CD4-positive, alpha-beta T cell (primary cell): ENCODE results near the gene RBFOX1. TPM values are rescaled to one million over a fixed set of nuclear protein-coding genes. Genes with fewer than 3 reads are reported as not detected.

Source experiments
- ATAC-seq: fragments of 200-7000 bp; cut with Tn5 transposase; one replicate; pipeline ENCODE4 v1.10.0; 2022; ENCODE audit warnings: mild to moderate bottlenecking; ENCODE audit not compliant: poor library complexity
- CTCF ChIA-PET: fragments of 350-600 bp; sonication (Branson Sonifier 250); formaldehyde crosslinking; loops from one replicate; lab custom pipeline; 2021; ENCODE audit warnings: antibody characterized with exemption, inconsistent platforms; lab: Charles Lee
- POLR2A ChIA-PET: fragments of 350-600 bp; sonication (Branson Sonifier 250); formaldehyde crosslinking; loops from one replicate; lab custom pipeline; 2021; ENCODE audit warnings: antibody characterized with exemption, inconsistent platforms; lab: Charles Lee
- DNase-seq, 14 experiments: peaks; one replicate each; pipeline ENCODE4 v3.0.0-alpha.2; 2013 to 2020; ENCODE audit warnings: mixed read lengths in 2 of 14
- H3K27ac ChIP-seq, 2 donors: one replicate each; pipeline versions ENCODE4 v1.5.1 to v1.7.0; 2013; ENCODE audit warnings: low read length in 2 of 2, low read depth in 1 of 2, mild to moderate bottlenecking in 1 of 2
- H3K27me3 ChIP-seq, 2 experiments: 1 replicate in 1 of 2; 2 replicates in 1 of 2; pipeline versions ENCODE4 v1.6.1 to v1.7.0; 2013; ENCODE audit warnings: low read length in 2 of 2, control low read depth in 1 of 2, mild to moderate bottlenecking in 1 of 2, moderate library complexity in 1 of 2; ENCODE audit not compliant: insufficient read depth in 2 of 2, control insufficient read depth in 1 of 2
- H3K36me3 ChIP-seq: one replicate; pipeline ENCODE4 v1.6.1; 2013; ENCODE audit warnings: low read length, control low read depth; ENCODE audit not compliant: insufficient read depth
- H3K4me1 ChIP-seq: one replicate; pipeline ENCODE4 v1.6.1; 2013; ENCODE audit warnings: low read length, control low read depth; ENCODE audit not compliant: insufficient read depth
- H3K4me3 ChIP-seq: one replicate; pipeline ENCODE4 v1.5.1; 2013; ENCODE audit warnings: mild to moderate bottlenecking, low read length, moderate library complexity
- H3K9me3 ChIP-seq, 2 experiments: 1 replicate in 1 of 2; 2 replicates in 1 of 2; pipeline versions ENCODE4 v1.6.1 to v1.7.0; 2013; ENCODE audit warnings: low read length in 2 of 2, mild to moderate bottlenecking in 2 of 2, control low read depth in 1 of 2, moderate library complexity in 1 of 2; ENCODE audit not compliant: control insufficient read depth in 1 of 2, insufficient read depth in 1 of 2
- H3K27ac Mint-ChIP-seq: one replicate; pipeline ENCODE4 v1.8.0; 2020; ENCODE audit warnings: mixed read lengths
- H3K27me3 Mint-ChIP-seq: one replicate; pipeline ENCODE4 v1.8.0; 2021; ENCODE audit warnings: mixed read lengths
- H3K36me3 Mint-ChIP-seq: one replicate; pipeline ENCODE4 v1.8.0; 2021; ENCODE audit warnings: low read depth, mixed read lengths
- H3K4me1 Mint-ChIP-seq: one replicate; pipeline ENCODE4 v1.8.0; 2021; ENCODE audit warnings: low read depth, mixed read lengths
- H3K4me3 Mint-ChIP-seq: one replicate; pipeline ENCODE4 v1.8.0; 2020; ENCODE audit warnings: mild to moderate bottlenecking, mixed read lengths
- H3K9me3 Mint-ChIP-seq: one replicate; pipeline ENCODE4 v1.8.0; 2020; ENCODE audit warnings: mixed read lengths
- intact Hi-C, 2 experiments: fragments of 100-400 bp; cut with DNase I in 1 of 2; cut with micrococcal nuclease in 1 of 2; formaldehyde crosslinking; loops; one replicate each; pipeline versions ENCODE4 v1.15.1 to v1.9.0; 2023 to 2025; cut with DNase I, micrococcal nuclease
- total RNA-seq, 174 experiments: library from RNA in 2 of 174; stranded (reverse) in 2 of 174; gene quantifications; one replicate each; pipeline ENCODE4 v1.2.3 and lab custom pipeline; 2021 to 2026
- TF ChIP-seq, protein P1 (sequence below): fragments of 200-600 bp; IDR thresholded peaks from one replicate; pipeline ENCODE4 v1.8.0; 2022; ENCODE audit warnings: antibody characterized with exemption, mild to moderate bottlenecking

Gene RBFOX1
- total RNA-seq, 2 experiments from 2014 or later: not detected

DNA sequence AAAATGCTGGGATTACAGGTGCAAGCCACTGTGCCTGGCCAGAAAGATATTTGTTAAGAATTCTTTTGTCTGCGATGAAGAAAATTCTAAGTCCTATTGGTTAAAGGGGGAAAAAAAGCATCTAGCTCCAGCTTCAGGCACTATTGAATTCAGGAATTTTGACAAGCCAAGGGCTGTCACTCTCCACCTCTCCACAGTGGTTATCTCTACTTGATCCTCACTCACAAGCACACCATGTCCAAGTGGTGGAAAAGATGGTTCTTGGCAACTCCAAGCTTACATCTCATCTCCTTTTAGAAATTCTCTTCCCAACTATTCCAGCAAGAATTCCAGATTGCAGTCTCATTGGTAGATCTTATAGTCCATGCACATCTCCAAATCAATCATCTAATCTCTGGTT is 7.1 kb downstream of the RBFOX1 start:
- H3K4me3 Mint-ChIP-seq: no peak overlapping the region
- POLR2A ChIA-PET: no interaction called here
- CTCF ChIA-PET: no interaction called here
- Histone ChIP-seq H3K27me3 (no peaks in the 10 kb centered on the region), H3K4me3 (no peak overlapping the region), H3K27ac (no peak overlapping the region), H3K4me1 (no peaks in the 10 kb centered on the region), H3K9me3 (peaks cover 0 to 8% of the 10 kb centered on the region in 2 experiments), H3K36me3 (no peaks in the 10 kb centered on the region)
- intact Hi-C loops: no loop called here
- peaks cover 5% of the 10 kb centered on the region for H3K9me3 Mint-ChIP-seq
- DNase-seq (no peak), ATAC-seq (no peak)
- no peak overlapping the region for H3K27ac Mint-ChIP-seq
- TF ChIP-seq, protein P1, sequence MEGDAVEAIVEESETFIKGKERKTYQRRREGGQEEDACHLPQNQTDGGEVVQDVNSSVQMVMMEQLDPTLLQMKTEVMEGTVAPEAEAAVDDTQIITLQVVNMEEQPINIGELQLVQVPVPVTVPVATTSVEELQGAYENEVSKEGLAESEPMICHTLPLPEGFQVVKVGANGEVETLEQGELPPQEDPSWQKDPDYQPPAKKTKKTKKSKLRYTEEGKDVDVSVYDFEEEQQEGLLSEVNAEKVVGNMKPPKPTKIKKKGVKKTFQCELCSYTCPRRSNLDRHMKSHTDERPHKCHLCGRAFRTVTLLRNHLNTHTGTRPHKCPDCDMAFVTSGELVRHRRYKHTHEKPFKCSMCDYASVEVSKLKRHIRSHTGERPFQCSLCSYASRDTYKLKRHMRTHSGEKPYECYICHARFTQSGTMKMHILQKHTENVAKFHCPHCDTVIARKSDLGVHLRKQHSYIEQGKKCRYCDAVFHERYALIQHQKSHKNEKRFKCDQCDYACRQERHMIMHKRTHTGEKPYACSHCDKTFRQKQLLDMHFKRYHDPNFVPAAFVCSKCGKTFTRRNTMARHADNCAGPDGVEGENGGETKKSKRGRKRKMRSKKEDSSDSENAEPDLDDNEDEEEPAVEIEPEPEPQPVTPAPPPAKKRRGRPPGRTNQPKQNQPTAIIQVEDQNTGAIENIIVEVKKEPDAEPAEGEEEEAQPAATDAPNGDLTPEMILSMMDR: no peak
- no peaks in the 10 kb centered on the region for H3K4me1 Mint-ChIP-seq
- H3K27me3 Mint-ChIP-seq: no peaks in the 10 kb centered on the region
- H3K36me3 Mint-ChIP-seq: no peaks in the 10 kb centered on the region

DNA sequence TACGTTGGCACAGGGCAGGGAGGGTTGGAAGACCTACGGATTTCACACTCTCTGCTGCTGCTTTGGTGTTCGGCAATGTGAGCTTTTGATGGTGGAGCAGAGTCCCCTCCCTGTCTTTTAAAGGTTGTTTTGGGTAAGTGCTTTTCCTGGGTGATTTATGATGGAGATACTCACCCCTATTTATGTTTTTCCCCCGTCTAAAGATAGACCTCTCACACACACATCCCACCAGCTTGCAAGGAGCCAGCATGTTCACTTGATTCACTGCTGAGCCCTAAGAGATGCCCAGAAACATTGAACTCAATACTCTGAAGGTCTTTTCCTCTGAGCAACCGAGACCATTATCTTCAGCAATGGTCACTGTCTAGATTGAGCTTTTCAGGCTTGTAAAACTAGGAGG is 8.3 kb downstream of the RBFOX1 start:
- no peak for DNase-seq
- no peak overlapping the region for H3K27ac ChIP-seq
- H3K27me3 ChIP-seq: no peaks in the 10 kb centered on the region
- Mint-ChIP-seq H3K9me3 (peaks cover 5% of the 10 kb centered on the region), H3K4me1 (no peaks in the 10 kb centered on the region), H3K27ac (no peak overlapping the region), H3K27me3 (no peaks in the 10 kb centered on the region), H3K36me3 (no peaks in the 10 kb centered on the region), H3K4me3 (no peak overlapping the region)
- H3K4me1 ChIP-seq: no peaks in the 10 kb centered on the region
- TF ChIP-seq, protein P1: no peak
- H3K4me3 ChIP-seq: no peak overlapping the region
- peaks cover 0 to 15% of the 10 kb centered on the region in 2 experiments for H3K9me3 ChIP-seq
- no peaks in the 10 kb centered on the region for H3K36me3 ChIP-seq
- ChIA-PET POLR2A (no interaction called here), CTCF (no interaction called here)
- no peak for ATAC-seq
- intact Hi-C loops: no loop called here

- no peak overlapping the region for H3K4me3 ChIP-seq
- ATAC-seq: no peak
- H3K4me1 ChIP-seq: no peaks in the 10 kb centered on the region
- DNase-seq: no peak
- H3K9me3 Mint-ChIP-seq: peaks cover 8% of the 10 kb centered on the region
- H3K27ac Mint-ChIP-seq: no peak overlapping the region
- no peaks in the 10 kb centered on the region for H3K36me3 Mint-ChIP-seq
- POLR2A ChIA-PET: no interaction called here
- CTCF ChIA-PET: no interaction called here
- H3K27me3 ChIP-seq: no peaks in the 10 kb centered on the region
- no peak overlapping the region for H3K4me3 Mint-ChIP-seq
- H3K27ac ChIP-seq: no peak overlapping the region
- no peaks in the 10 kb centered on the region for H3K36me3 ChIP-seq
- H3K27me3 Mint-ChIP-seq: no peaks in the 10 kb centered on the region
- intact Hi-C loops: no loop called here
- TF ChIP-seq, protein P1: no peak
- H3K9me3 ChIP-seq: peaks cover 0 to 15% of the 10 kb centered on the region in 2 experiments
- H3K4me1 Mint-ChIP-seq: no peaks in the 10 kb centered on the region
These were observed 10.0 kb downstream of the RBFOX1 start for GRCh38 chr16:7342598-7342997.
